A375 (cell line): ENCODE measurements around the gene ITGB5. TPM values are rescaled to one million over a fixed set of nuclear protein-coding genes. Genes with fewer than 3 reads are reported as not detected.

ENCODE experiments used
- small RNA-seq: library from RNA; depleted of rRNA; stranded (forward); fragments of <200 nt; gene quantifications from one replicate; pipeline ENCODE3, GENCODE V24; 2014
- total RNA-seq: library from RNA; depleted of rRNA; stranded (reverse); fragments of >200 nt; shearing (Covaris generic); gene quantifications from 2 replicates; pipeline ENCODE4 v1.2.3, GENCODE V29; 2014; rRNA removed

ITGB5 gene
- 257 and 271 TPM in 2 replicates for total RNA-seq

GRCh38 chr3:124887177-124887931 lies at the start of gene ITGB5:
TSS of gene ITGB5 (minus strand) at chr3:124887365. CDS start at chr3:124887000, 365 bp downstream.

GRCh38 chr3:124934577-124934976 lies 47.4 kb upstream of the ITGB5 start, which contains the start of gene MUC13:
TSS of gene MUC13 (minus strand) at chr3:124934751. CDS start at chr3:124934712, 39 bp downstream.

DNA sequence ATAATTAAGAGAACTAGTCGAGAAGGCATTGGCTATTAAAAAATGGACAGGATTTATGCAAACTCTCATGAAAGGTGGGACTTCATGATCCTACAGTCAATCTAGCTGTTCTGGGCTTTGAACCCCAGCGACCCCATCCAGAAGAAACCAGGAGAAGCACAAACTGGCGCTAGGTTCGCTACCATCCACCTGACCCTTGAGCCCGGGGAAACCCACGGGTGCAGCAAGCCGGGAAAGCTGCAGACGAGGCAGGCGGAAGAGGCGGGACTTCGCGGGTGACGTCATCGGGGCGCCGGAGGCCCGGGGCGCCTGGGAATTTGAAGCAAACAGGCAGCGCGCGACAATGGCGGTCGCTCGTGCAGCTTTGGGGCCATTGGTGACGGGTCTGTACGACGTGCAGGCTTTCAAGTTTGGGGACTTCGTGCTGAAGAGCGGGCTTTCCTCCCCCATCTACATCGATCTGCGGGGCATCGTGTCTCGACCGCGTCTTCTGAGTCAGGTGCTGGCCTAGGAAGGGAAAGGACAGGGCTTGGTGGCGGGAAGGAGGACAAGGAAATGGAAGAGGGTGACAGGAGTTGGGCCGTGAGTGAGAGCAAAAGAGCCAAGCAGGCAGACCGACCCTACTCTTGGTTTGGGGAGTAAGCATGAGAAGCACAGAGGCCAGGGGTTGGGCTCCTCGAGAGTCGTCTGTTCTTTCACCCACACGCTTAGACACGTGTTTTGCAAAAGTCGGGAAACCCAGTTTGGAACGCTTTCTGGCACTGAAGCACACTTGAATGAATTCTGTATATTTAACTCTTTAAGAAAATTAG lies 156.8 kb downstream of the ITGB5 start, which contains the start of gene UMPS:
TSS of gene UMPS (plus strand) at position 324 of the 812 bp plus-strand sequence. CDS start at position 344, 20 bp downstream.

Small RNA genes within 50 kb of the gene (small RNA-seq; reads per million reads assigned to genes)
- not detected for gene MIR544B

Other genes with a start within 250 kb of the ITGB5 start
- 57.4 and 62.5 TPM in 2 replicates for gene UMPS, start 156.9 kb downstream of the ITGB5 start, total RNA-seq
- 0.04 TPM in 1 of 2 replicates, not detected in the other for gene MUC13, start 47.4 kb upstream of the ITGB5 start, total RNA-seq
- gene HEG1, start 168.6 kb upstream of the ITGB5 start, total RNA-seq: 14.3 and 15.9 TPM in 2 replicates